ENCODE data around the gene NR1H4. TPM values are rescaled to one million over a fixed set of nuclear protein-coding genes. Genes with fewer than 3 reads are reported as not detected.

Gene NR1H4
- total and polyA plus RNA-seq, 10 donors: 0.18 to 1.1 (median 0.83) TPM; not detected in 3

DNA sequence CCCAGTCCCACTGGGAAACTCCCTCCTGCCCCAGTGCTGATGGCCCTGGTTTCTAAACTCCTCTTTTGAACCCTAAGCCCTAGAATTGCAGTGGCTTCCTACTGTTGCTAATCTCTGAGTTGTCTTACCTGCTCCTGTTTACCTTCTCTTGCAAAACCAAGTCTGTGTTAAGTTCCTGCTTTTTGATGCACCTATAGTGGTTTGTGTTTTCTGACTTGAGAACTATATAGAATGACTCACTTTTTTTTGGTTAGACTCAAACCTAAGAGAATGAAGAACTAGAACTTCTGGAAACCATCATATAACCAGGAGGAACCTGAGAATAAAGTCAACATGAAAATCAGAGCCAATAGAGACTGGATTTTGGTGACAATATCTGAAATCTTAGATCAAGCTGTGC lies 94.3 kb downstream of the NR1H4 start:
- peak overlapping the region in 1 of 8 donors; percentile 4 for H3K27ac ChIP-seq
- TF ChIP-seq POLR2AphosphoS5 (IDR thresholded peaks at IDR 0.05) (no peak), POLR2A (IDR thresholded peaks at IDR 0.05) (no peak), CTCF (IDR thresholded peaks at IDR 0.05 in 8 of 11, conservative IDR thresholded peaks at IDR 0.05 in 3 of 11) (no peak)

DNA sequence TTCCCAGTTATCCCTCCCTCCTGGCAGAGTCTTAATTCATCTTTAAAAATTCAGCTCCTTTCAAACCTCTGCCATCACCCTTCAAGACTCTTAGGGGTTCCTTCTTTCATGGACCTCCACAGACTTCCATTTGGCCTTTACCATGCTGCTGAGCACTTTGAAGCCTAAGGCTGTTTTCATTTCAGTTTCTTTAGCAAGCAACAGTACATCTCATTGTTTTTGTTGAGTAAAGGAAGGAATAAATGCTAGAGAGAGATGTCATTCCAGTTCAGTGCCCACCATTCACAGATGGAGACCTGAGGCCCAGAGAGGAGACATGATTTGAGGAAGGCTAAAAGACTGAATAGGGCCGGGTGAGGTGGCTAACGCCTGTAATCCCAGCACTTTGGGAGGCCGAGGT lies 98.5 kb downstream of the NR1H4 start:
- no peak overlapping the region for H3K4me3 ChIP-seq
- H3K27me3 ChIP-seq (replicated peaks in 1 of 7): peaks cover 0 to 16% (median 0%) of the 10 kb centered on the region in 7 donors
- no peak for DNase-seq
- H3K9me3 ChIP-seq: no peaks in the 10 kb centered on the region
- intact Hi-C loops (cut with DNase I; ENCODE audit: low total_unique reads): no loop called here
- peaks cover 3 to 25% (median 16%) of the 10 kb centered on the region in 6 donors for H3K4me1 ChIP-seq
- H3K36me3 ChIP-seq: no peaks in the 10 kb centered on the region
- H3K27ac ChIP-seq: no peak overlapping the region
- TF ChIP-seq POLR2A (IDR thresholded peaks at IDR 0.05) (no peak), POLR2AphosphoS5 (IDR thresholded peaks at IDR 0.05) (no peak), CTCF (IDR thresholded peaks at IDR 0.05 in 8 of 11, conservative IDR thresholded peaks at IDR 0.05 in 3 of 11) (no peak)
- WGBS, 5 donors: 91 to 100% (median 96%) methylated on average over 3 of the region's 3 CpGs

More for the DNA sequence above, 94.3 kb downstream of the NR1H4 start:
- Histone ChIP-seq H3K36me3 (no peaks in the 10 kb centered on the region), H3K4me3 (no peak overlapping the region), H3K9me3 (no peaks in the 10 kb centered on the region), H3K27me3 (replicated peaks in 1 of 7) (peaks cover 0 to 6% (median 0%) of the 10 kb centered on the region in 7 donors), H3K4me1 (peaks cover 0 to 11% (median under 1%) of the 10 kb centered on the region in 6 donors)
- no peak for DNase-seq
- intact Hi-C loops (cut with DNase I; ENCODE audit: low total_unique reads): no loop called here

GRCh38 chr12:100573292-100574186 lies 99.9 kb downstream of the NR1H4 start, which contains the start of gene GAS2L3:
GAS2L3 (plus strand) TSS chr12:100573684; CDS start chr12:100594905, 21,221 bp downstream.
- H3K4me1 ChIP-seq: peaks cover 3 to 25% (median 16%) of the 10 kb centered on the region in 6 donors
- H3K9me3 ChIP-seq: no peaks in the 10 kb centered on the region
- intact Hi-C loops (cut with DNase I; ENCODE audit: low total_unique reads): no loop called here
- peak; percentile 71 to 89 (median 84) for TF ChIP-seq POLR2AphosphoS5 (IDR thresholded peaks at IDR 0.05)
- TF ChIP-seq POLR2A (IDR thresholded peaks at IDR 0.05): peak in 1 of 3 donors; percentile 14
- TF ChIP-seq CTCF (IDR thresholded peaks at IDR 0.05 in 8 of 11, conservative IDR thresholded peaks at IDR 0.05 in 3 of 11): no peak
- DNase-seq: peak; percentile 92
- H3K36me3 ChIP-seq: no peaks in the 10 kb centered on the region
- H3K27me3 ChIP-seq (replicated peaks in 1 of 7): peaks cover 0 to 16% (median 0%) of the 10 kb centered on the region in 7 donors
- peak within 1 kb of the TSS; percentile 43 to 79 (median 62) for H3K4me3 ChIP-seq
- H3K27ac ChIP-seq: peak within 1 kb of the TSS in 7 of 8 donors; percentile 18 to 80 (median 72)
- WGBS, 5 donors: 2 to 9% (median 3%) methylated on average over 27 to 70 of the region's 70 CpGs

All from spleen (tissue), 11 donors.